Astrocyte of the cerebellum (primary cell): Measurements from ENCODE around the gene LHPP.

Source experiments
- DNase-seq: peaks from one replicate; pipeline ENCODE4 v3.0.0-alpha.2; 2011; ENCODE audit warnings: low read depth
- H3K4me3 ChIP-seq: 2 replicates; pipeline ENCODE4 v1.5.1; 2011; ENCODE audit warnings: mild to moderate bottlenecking, low read depth, low read length, moderate library complexity
- in situ Hi-C: cut with HindIII; loops from 2 replicates; pipeline ENCODE4 v1.10.0; 2017; ENCODE audit warnings: low sequenced_read_pairs
- TF ChIP-seq, protein P1 (sequence below): IDR thresholded peaks from 2 replicates; pipeline ENCODE4 v1.5.1; 2012; ENCODE audit warnings: low read length, low read depth, moderate library complexity, mild to moderate bottlenecking; ENCODE audit errors: missing control alignments

The LHPP gene

DNA sequence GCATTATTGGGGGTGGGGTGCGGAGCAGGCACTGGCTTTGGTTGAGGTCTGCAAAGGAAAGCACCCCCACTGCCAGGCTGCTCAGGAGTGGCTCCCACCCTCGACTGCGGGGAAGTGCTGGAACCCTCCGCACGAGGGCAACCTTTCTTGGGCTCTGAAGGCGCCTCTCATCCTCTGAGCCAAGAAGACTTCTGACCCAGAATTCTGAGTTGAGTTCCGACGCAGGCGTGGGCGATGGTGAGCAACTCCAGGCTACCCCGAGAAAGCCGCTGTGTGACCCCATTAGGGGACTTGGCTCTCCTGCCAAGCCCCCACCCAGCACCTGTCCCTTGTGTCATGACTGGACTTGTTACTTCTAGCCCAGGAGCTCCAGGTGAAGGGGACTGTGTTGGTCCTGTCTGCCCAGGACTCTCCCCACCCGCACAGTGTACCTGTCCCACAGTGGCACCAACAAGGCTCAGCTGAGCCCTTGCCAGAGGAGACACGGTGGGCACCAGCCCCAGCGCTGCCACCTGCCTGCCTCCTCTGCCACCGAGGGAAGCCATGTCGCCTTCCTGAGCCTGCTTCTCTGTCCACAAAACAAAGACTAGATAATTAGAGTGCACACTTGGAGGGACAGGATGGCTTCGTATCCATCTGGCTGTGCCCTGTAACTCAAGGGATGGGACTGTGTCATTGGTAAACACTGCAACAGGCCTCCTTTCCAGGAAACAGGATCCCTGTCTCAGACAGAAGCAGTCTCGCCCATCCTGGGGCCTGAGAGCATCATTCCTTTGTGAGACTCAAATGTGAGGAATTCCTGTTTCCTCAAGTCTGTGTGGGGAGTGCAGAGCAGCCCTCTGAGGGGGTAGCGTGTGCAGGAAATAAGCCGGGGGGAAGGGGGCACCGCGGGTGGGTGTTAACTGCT lies 128.8 kb downstream of the LHPP start:
- DNase-seq = no peak
- in situ Hi-C loops = no loop called here
- H3K4me3 ChIP-seq = no peak overlapping the region
- TF ChIP-seq, protein P1, sequence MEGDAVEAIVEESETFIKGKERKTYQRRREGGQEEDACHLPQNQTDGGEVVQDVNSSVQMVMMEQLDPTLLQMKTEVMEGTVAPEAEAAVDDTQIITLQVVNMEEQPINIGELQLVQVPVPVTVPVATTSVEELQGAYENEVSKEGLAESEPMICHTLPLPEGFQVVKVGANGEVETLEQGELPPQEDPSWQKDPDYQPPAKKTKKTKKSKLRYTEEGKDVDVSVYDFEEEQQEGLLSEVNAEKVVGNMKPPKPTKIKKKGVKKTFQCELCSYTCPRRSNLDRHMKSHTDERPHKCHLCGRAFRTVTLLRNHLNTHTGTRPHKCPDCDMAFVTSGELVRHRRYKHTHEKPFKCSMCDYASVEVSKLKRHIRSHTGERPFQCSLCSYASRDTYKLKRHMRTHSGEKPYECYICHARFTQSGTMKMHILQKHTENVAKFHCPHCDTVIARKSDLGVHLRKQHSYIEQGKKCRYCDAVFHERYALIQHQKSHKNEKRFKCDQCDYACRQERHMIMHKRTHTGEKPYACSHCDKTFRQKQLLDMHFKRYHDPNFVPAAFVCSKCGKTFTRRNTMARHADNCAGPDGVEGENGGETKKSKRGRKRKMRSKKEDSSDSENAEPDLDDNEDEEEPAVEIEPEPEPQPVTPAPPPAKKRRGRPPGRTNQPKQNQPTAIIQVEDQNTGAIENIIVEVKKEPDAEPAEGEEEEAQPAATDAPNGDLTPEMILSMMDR = peak; percentile 36

DNA sequence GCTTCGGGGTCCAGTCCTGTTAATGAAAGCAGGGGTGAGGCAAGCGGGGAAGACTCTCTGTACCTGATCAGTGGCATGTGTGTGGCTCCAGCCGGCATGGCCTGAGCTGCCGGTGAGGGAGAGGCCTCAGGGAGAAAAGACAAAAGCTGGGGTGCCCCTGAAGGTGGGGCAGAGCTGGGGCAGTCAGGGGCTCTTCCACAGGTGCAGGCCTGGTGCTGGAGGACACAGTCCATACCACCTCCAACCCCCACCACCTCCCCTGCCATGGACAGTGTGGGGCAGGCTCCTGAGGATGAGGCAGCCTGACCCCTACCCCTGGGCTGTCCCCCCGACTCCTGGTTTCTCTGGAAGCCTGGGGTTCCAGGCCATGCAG lies 129.5 kb downstream of the LHPP start:
- TF ChIP-seq, protein P1 = no peak
- DNase-seq = no peak
- H3K4me3 ChIP-seq = no peak overlapping the region
- in situ Hi-C loops = no loop called here

DNA sequence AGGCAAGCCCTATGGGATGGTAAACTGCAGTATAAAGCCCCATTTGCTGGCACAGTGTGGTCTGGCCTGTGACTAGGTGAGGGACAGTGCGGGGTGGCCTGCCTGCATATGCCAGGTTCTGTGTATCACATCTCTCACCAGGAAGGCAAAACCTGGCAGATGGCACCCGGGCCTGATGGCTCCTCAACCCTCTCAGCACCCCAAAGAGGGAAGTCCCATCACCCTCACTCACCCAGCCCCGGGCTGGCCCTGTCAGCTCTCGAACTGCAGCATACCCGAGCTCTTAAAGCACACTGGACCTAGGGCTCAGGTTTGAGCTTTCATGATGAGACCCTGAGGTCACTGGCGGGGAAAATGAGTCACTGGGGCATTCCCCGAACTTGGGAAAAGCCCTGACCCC lies 130.5 kb downstream of the LHPP start:
- in situ Hi-C loops = no loop called here
- no peak overlapping the region for H3K4me3 ChIP-seq
- no peak for DNase-seq
- TF ChIP-seq, protein P1 = no peak

DNA sequence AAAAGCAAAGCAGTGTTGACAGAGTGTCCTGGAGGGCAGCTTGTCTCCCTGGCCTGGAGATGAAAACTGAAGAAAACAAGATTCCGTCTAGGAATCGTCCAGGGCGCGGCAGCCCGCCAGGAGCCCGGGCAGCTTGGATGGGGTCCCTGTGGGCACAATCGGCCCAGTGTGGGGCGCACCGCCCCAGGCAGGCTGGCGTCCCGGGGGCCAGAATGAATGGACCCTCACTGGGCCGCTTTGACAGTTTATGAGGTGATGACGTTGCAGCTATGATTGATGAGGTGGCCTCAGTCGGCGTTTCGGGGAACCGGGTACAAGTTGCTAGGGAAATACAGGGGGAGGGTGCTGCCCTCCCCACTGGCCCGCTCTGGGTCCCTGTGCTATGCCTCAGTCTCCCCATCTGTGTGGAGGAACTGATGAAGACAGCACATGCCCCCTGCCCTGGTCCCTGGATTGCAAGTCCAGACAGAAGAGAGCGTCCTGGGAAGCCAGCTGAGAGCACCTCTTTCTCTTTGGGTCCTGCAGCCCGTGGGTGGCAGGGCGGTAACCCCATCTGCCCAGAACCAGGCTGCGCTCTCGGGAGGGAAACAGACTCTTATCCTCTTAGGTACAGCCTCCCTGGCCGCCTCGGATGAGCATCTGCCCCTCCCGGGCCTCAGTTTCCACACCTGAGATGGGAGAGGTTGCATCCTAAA lies 131.3 kb downstream of the LHPP start:
- TF ChIP-seq, protein P1 = no peak
- DNase-seq = no peak
- in situ Hi-C loops = no loop called here
- H3K4me3 ChIP-seq = no peak overlapping the region

DNA sequence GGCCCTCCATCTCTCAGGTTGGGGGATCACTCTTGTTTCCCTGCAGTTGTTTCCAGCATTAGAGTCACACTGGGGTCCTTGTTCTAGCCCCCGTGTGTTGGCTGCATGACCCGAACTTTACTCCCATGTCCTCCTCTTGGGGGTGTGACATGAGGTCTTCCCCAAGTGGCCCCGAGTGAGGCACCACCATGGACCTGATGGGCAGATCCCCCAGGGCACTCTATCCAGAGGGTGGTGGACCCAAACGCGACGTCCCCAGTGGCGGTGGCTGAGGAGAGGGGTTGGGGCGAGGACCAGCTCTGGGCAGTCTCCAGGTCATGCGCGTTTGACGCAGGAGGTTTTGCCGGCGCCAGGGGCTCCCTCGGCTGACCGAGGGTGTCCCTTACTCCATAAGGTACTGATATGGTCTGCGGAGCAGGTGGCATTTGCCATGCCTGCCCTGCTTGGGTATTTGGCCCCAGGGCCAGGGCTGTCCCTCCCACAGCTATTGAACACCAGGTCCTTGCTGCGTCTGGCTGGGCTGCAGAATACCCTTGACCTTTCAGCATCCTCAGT lies 131.9 kb downstream of the LHPP start:
- TF ChIP-seq, protein P1 = no peak
- H3K4me3 ChIP-seq = no peak overlapping the region
- no peak for DNase-seq
- in situ Hi-C loops = no loop called here

DNA sequence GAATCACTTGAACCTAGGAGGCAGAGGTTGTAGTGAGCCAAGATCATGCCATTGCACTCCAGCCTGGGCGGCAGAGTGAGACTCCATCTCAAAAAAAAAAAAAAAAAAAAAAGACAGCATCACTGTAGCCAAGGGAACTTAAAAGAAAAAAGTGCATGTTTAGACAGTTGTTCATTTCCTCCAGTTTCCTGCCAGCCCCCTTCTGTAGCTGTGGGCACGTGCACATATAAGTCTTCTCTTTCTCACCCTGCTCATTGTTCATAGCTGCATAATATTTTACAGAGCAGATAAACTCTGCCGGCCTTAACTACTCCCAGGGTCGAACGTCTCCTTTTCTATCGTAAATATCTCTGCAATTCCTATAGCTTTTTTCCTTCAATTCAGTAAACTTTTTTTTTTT lies 132.6 kb downstream of the LHPP start:
- in situ Hi-C loops = no loop called here
- TF ChIP-seq, protein P1 = no peak
- DNase-seq = no peak

More for the DNA sequence above, 132.6 kb downstream of the LHPP start:
- no peak overlapping the region for H3K4me3 ChIP-seq
